K562 (cell line): ENCODE data around the gene AS3MT. TPM values are rescaled to one million over a fixed set of nuclear protein-coding genes. Genes with fewer than 3 reads are reported as not detected.

ENCODE experiments used
- ATAC-seq: fragments of 200-7000 bp; cut with Tn5 transposase; 3 replicates; pipeline ENCODE4 v1.9.1; 2020; ENCODE audit warnings: moderate library complexity
- BruUV-seq: library from RNA; stranded (reverse); fragments of 400-500 nt; replicated peaks from 2 replicates; lab custom pipeline; 2021; lab: Mats Ljungman, UMichigan
- CTCF ChIA-PET: fragments of 300-600 bp; formaldehyde crosslinking; extraction: SDS; loops from one replicate; lab custom pipeline; 2021; ENCODE audit warnings: low intra/inter-chr PET ratio; lab: Yijun Ruan, JAX
- POLR2A ChIA-PET: fragments of 300-600, 350-650 bp; sonication (Branson Sonifier 250); formaldehyde crosslinking; extraction: SDS; loops from one replicate; lab custom pipeline; 2021; ENCODE audit warnings: antibody characterized with exemption, inconsistent platforms; lab: Yijun Ruan, JAX
- DNase-seq, 4 experiments: peaks; one replicate each; pipeline versions ENCODE4 v3.0.0 to v3.0.0-alpha.2; 2011 to 2018; ENCODE audit warnings: low spot score in 3 of 4, mixed read lengths in 3 of 4; ENCODE audit errors: extremely low read depth in 1 of 4
- FAIRE-seq: peaks from 2 replicates; lab custom pipeline; 2011; peaks lifted over from hg19 to GRCh38; lab: Jason Lieb, UNC
- H2AFZ ChIP-seq: 2 replicates; pipeline ENCODE4 v1.6.0; 2011; ENCODE audit warnings: low read depth, low read length, control low read depth, inconsistent platforms
- H3K27ac ChIP-seq: fragments of 200-600 bp; 3 replicates; pipeline ENCODE4 v1.8.0; 2011; ENCODE audit warnings: low read depth, mild to moderate bottlenecking, control low read depth, inconsistent platforms, low read length, moderate library complexity, mixed read lengths; ENCODE audit errors: extremely low read depth
- H3K27me3 ChIP-seq, 2 experiments: fragments of 300-600 bp in 1 of 2; 2 replicates in 1 of 2; 3 replicates in 1 of 2; pipeline versions ENCODE4 v1.6.0 to v1.8.0; 2011; ENCODE audit warnings: inconsistent platforms in 2 of 2, low read length in 2 of 2, mild to moderate bottlenecking in 1 of 2, mixed read lengths in 1 of 2, moderate library complexity in 1 of 2; ENCODE audit not compliant: control insufficient read depth in 2 of 2, insufficient read depth in 2 of 2
- H3K36me3 ChIP-seq: fragments of 300-600 bp; 3 replicates; pipeline ENCODE4 v1.8.0; 2011; ENCODE audit warnings: mild to moderate bottlenecking, low read length, inconsistent platforms; ENCODE audit not compliant: control insufficient read depth, insufficient read depth
- H3K4me1 ChIP-seq, 2 experiments: fragments of 200-600 bp in 1 of 2; replicated peaks in 1 of 2; 2 replicates in 1 of 2; 3 replicates in 1 of 2; pipeline versions ENCODE4 v1.5.1 to v1.8.0; 2011; ENCODE audit warnings: inconsistent platforms in 2 of 2, low read length in 2 of 2, mild to moderate bottlenecking in 1 of 2, mixed read lengths in 1 of 2, moderate library complexity in 1 of 2; ENCODE audit not compliant: control insufficient read depth in 2 of 2, insufficient read depth in 2 of 2
- H3K4me2 ChIP-seq: 2 replicates; pipeline ENCODE4 v1.6.1; 2011; ENCODE audit warnings: low read length, control low read depth, inconsistent platforms, mixed read lengths; ENCODE audit not compliant: insufficient read depth
- H3K4me3 ChIP-seq: fragments of 200-600 bp; sonication (generic), shearing (Covaris generic); 2 replicates; pipeline ENCODE4 v1.5.1; 2016; ENCODE audit warnings: control low read depth, inconsistent platforms
- H3K79me2 ChIP-seq: fragments of 200-600 bp; 3 replicates; pipeline ENCODE4 v1.8.0; 2011; ENCODE audit warnings: low read length, inconsistent platforms; ENCODE audit not compliant: control insufficient read depth, insufficient read depth
- H3K9ac ChIP-seq, 2 experiments: 2 replicates each; pipeline versions ENCODE4 v1.6.0 to v1.6.1; 2011; ENCODE audit warnings: low read depth in 2 of 2, low read length in 2 of 2, control low read depth in 1 of 2, inconsistent platforms in 1 of 2, mild to moderate bottlenecking in 1 of 2, mixed read lengths in 1 of 2; ENCODE audit not compliant: insufficient read depth in 1 of 2
- H3K9me1 ChIP-seq: one replicate; pipeline ENCODE4 v1.6.0; 2011; ENCODE audit warnings: inconsistent platforms, mild to moderate bottlenecking, low read length, moderate library complexity; ENCODE audit not compliant: control insufficient read depth, insufficient read depth
- H3K9me3 ChIP-seq: replicated peaks from 2 replicates; pipeline ENCODE4 v1.5.1; 2011; ENCODE audit warnings: low read depth, low read length, inconsistent platforms; ENCODE audit not compliant: control insufficient read depth, insufficient read depth
- H4K20me1 ChIP-seq: replicated peaks from 2 replicates; pipeline ENCODE4 v1.6.1; 2011; ENCODE audit warnings: low read length, inconsistent platforms, mixed read lengths; ENCODE audit not compliant: control insufficient read depth, insufficient read depth
- C11orf30 ChIP-seq: fragments of 450-650 bp; IDR thresholded peaks from 2 replicates; pipeline ENCODE4 v1.6.1; 2016; ENCODE audit warnings: low read depth, mild to moderate bottlenecking
- ELF4 ChIP-seq: fragments of 450-650 bp; formaldehyde crosslinking; IDR thresholded peaks from 2 replicates; pipeline ENCODE4 v1.4.0; 2022; ENCODE audit warnings: missing genetic modification characterization
- NCOA6 ChIP-seq: fragments of 450-650 bp; IDR thresholded peaks from 2 replicates; pipeline ENCODE4 v1.6.1; 2017; ENCODE audit warnings: mild to moderate bottlenecking
- RCOR1 ChIP-seq, 2 experiments: IDR thresholded peaks; 2 replicates each; pipeline ENCODE4 v1.6.1; 2012; ENCODE audit warnings: low read depth in 2 of 2, low read length in 2 of 2, borderline replicate concordance in 1 of 2, improper control_type of control experiment in 1 of 2
- SETDB1 ChIP-seq: IDR thresholded peaks from one replicate; pipeline ENCODE4 v1.6.1; 2012; ENCODE audit warnings: low read length, control low read depth, inconsistent platforms
- SFPQ ChIP-seq: fragments of 200-400 bp; formaldehyde crosslinking; IDR thresholded peaks from 2 replicates; pipeline ENCODE4 v1.6.1; 2017; ENCODE audit warnings: mild to moderate bottlenecking, low read depth, low read length, moderate library complexity
- ZBTB40 ChIP-seq, 2 experiments: fragments of 450-650 bp in 1 of 2; sonication (generic) in 1 of 2; formaldehyde crosslinking in 1 of 2; IDR thresholded peaks; 2 replicates each; pipeline versions ENCODE4 v1.7.1 to v1.9.0; 2016 to 2022; ENCODE audit warnings: inconsistent platforms in 1 of 2, mild to moderate bottlenecking in 1 of 2, missing genetic modification reagents in 1 of 2
- ZNF140 ChIP-seq: fragments of 250-450 bp; sonication (Bioruptor Pico); IDR thresholded peaks from 2 replicates; pipeline ENCODE4 v1.8.0; 2021; ENCODE audit warnings: moderate library complexity, mild to moderate bottlenecking, inconsistent platforms
- ZNF263 ChIP-seq: sonication (generic); formaldehyde crosslinking; IDR thresholded peaks from 2 replicates; pipeline ENCODE4 v1.8.0; 2022; ENCODE audit warnings: mild to moderate bottlenecking, missing genetic modification reagents, borderline replicate concordance
- ZNF280A ChIP-seq: fragments of 450-650 bp; IDR thresholded peaks from 2 replicates; pipeline ENCODE4 v1.6.1; 2018; ENCODE audit warnings: mild to moderate bottlenecking, low read depth; ENCODE audit not compliant: partially characterized antibody
- WGBS: fragments of 100-300 bp; shearing (Covaris generic); methylation state at CpG from one replicate; pipeline ENCODE4 v1.1.6; 2016; ENCODE audit warnings: low coverage, mixed read lengths; ENCODE audit not compliant: insufficient coverage; ENCODE audit errors: missing lambda C conversion rate; 5-methylcytosine and 5-hydroxymethylcytosine counted together
- in situ Hi-C: fragments of 300-500 bp; cut with MboI; formaldehyde crosslinking; loops from 4 replicates; pipeline ENCODE4 v1.15.0; 2018; ENCODE audit warnings: inconsistent platforms, mixed read lengths
- intact Hi-C: fragments of 100-400 bp; cut with micrococcal nuclease; formaldehyde crosslinking; loops from 2 replicates; pipeline ENCODE4 v1.14.2; 2022
- polyA plus RNA-seq, 8 experiments: library from polyadenylated mRNA; depleted of rRNA in 4 of 8; stranded (reverse) in 5 of 8; unstranded in 3 of 8; fragments of >200 nt; fragmentation: Nextera tagmentation in 2 of 8; fragmentation: Illumina TruSeq in 1 of 8; extraction: Ambion mirVana in 2 of 8; extraction: Trizol in 1 of 8; gene quantifications; 2 replicates each; pipeline versions ENCODE4 v1.2.1 to v1.2.3, GENCODE V29; 2011 to 2014; ENCODE audit warnings: inconsistent platforms in 1 of 8, missing spikeins in 1 of 8
- total RNA-seq, 7 experiments: library from RNA; depleted of rRNA in 6 of 7; stranded (reverse); fragments of >200 nt in 6 of 7; fragmentation: Illumina TruSeq in 2 of 7; extraction: Trizol in 2 of 7; gene quantifications; 2 replicates each; pipeline versions ENCODE4 v1.2.1 to v1.2.3, GENCODE V29; 2011 to 2021; ENCODE audit warnings: low replicate concordance in 1 of 7

AS3MT gene
- total and polyA plus RNA-seq, 9 of the 15 experiments (the other 6 are each of a cell fraction or from before 2014, with no cell fraction given) = 0.04 to 0.33 (median 0.19) TPM; not detected in 2

- Histone ChIP-seq H3K27me3 (no peaks in the 10 kb centered on the region), H2AFZ (no peak overlapping the region), H3K9me3 (no peaks in the 10 kb centered on the region), H3K4me3 (no peak overlapping the region), H3K79me2 (no peaks in the 10 kb centered on the region), H3K27ac (no peak overlapping the region), H3K9me1 (no peaks in the 10 kb centered on the region), H4K20me1 (no peaks in the 10 kb centered on the region), H3K9ac (no peak overlapping the region), H3K4me1 (peaks cover 4 to 11% of the 10 kb centered on the region in 2 experiments; a peak in 3 of 5 replicates), H3K4me2 (no peak overlapping the region), H3K36me3 (no peaks in the 10 kb centered on the region)
- intact Hi-C loops (no loop called here), in situ Hi-C loops (no loop called here)
- no peak for ATAC-seq
- ChIA-PET POLR2A (no interaction called here), CTCF (no interaction called here)
- no TSS peak for BruUV-seq
- no peak for DNase-seq
- FAIRE-seq = no peak
- WGBS = 67% methylated on average over 3 of the region's 5 CpGs
- no peak for TF ChIP-seq C11orf30
- TF ChIP-seq SFPQ = no peak
- TF ChIP-seq NCOA6 = no peak
- no peak for TF ChIP-seq ZBTB40 (IDR thresholded peaks at IDR 0.05)
- no peak for TF ChIP-seq ZBTB40 (CRISPR knock-in tag; IDR thresholded peaks at IDR 0.05)
- TF ChIP-seq SETDB1 = no peak
- no peak for TF ChIP-seq ZNF140 (CRISPR knock-in tag)
- no peak for TF ChIP-seq ZNF280A
- no peak for TF ChIP-seq RCOR1 (IDR thresholded peaks at IDR 0.05; ENCODE audit: borderline replicate concordance in 1 of 2, low read depth in 2 of 2, low read length in 2 of 2)
- no peak for TF ChIP-seq ZNF263 (CRISPR knock-in tag)
- no peak for TF ChIP-seq ELF4
Measured at GRCh38 chr10:102931643-102932042, 62.4 kb downstream of the AS3MT start.
